GM12873 (cell line): ENCODE data around the gene ZNF469.

Experiments used
- CTCF ChIP-seq: IDR thresholded peaks from 2 replicates; pipeline ENCODE4 v1.5.1; 2012; ENCODE audit warnings: low read depth, mild to moderate bottlenecking, moderate library complexity, low read length, control low read depth; ENCODE audit not compliant: insufficient read depth; ENCODE audit errors: missing control alignments

Gene ZNF469

GRCh38 chr16:88427376-88427775 is 44.6 kb downstream of the ZNF469 start:
- TF ChIP-seq CTCF: no peak

GRCh38 chr16:88428156-88428555 is 45.4 kb downstream of the ZNF469 start:
- no peak for TF ChIP-seq CTCF

DNA sequence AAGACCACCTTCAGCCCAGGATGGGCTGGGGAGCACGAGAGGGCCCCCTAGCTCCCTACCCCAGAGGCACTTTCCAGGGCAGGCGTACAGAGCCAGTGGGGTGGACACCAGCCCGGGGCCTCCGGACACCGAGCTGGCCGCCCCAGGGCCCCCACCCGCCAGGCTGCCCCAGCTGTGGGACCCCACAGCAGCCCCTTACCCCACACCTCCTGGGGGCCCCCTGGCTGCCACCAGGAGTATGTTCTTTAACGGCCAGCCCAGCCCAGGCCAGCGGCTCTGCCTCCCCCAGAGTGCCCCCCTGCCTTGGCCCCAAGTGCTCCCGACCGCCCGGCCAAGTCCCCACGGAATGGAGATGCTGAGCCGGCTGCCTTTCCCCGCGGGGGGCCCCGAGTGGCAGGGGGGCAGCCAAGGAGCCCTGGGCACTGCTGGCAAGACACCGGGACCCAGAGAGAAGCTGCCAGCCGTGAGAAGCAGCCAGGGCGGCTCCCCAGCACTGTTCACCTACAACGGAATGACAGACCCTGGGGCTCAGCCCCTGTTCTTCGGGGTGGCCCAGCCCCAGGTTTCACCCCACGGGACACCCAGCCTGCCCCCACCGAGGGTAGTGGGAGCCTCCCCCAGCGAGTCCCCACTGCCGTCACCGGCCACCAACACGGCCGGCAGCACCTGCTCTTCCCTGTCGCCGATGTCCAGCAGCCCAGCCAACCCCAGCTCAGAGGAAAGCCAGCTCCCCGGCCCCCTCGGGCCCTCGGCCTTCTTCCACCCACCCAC is 46.0 kb downstream of the ZNF469 start:
- TF ChIP-seq CTCF: no peak

DNA sequence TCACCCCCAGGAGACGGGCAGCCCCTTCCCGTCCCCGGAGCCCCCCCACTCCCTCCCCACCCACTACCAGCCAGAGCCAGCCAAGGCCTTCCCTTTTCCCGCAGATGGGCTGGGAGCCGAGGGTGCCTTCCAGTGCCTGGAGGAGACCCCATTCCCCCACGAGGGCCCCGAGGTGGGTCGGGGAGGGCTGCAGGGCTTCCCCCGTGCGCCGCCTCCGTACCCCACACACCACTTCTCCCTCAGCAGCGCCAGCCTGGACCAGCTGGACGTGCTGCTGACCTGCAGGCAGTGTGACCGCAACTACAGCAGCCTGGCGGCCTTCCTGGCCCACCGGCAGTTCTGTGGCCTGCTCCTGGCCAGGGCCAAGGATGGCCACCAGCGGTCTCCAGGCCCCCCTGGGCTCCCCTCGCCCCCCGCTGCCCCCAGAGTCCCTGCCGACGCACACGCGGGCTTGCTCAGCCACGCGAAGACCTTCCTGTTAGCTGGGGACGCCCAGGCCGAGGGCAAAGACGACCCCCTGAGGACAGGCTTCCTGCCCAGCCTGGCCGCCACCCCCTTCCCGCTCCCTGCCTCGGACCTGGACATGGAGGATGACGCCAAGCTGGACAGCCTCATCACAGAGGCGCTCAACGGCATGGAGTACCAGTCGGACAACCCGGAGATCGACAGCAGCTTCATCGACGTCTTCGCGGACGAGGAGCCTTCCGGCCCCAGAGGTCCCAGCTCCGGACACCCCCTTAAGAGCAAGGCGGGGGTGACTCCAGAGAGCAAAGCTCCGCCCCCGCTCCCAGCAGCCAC is 46.8 kb downstream of the ZNF469 start:
- no peak for TF ChIP-seq CTCF

GRCh38 chr16:88430185-88430523 is 47.4 kb downstream of the ZNF469 start:
- no peak for TF ChIP-seq CTCF

DNA sequence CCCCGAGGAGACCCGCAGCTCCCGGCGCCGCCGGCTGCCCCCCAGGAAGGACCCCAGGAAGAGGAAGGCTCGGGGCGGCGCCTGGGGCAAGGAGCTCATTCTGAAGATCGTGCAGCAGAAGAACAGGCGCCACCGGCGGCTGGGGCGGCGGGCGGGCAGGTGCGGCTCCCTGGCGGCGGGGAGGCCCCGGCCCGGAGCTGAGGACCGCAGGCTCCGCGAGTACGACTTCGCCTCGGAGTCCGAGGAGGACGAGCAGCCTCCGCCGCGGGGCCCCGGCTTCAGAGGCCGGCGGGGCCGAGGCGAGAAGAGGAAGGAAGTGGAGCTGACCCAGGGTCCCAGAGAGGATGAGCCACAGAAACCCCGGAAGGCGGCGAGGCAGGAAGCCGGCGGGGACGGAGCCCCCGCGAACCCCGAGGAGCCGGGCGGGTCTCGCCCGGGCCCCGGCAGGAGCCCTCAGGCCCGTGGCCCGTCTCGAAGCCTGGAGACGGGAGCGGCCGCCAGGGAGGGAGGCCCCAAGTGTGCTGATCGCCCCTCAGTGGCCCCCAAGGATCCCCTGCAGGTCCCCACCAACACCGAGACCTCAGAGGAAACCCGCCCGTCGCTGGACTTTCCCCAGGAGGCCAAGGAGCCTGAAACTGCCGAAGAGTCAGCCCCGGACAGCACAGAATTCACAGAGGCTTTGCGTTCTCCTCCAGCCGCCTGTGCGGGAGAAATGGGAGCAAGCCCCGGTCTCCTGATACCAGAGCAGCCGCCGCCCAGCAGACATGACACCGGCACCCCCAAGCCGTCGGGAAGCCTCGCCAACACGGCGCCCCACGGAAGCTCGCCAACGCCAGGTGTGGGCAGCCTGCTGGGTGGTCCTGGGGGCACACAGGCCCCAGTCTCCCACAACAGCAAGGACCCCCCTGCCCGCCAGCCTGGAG is 48.0 kb downstream of the ZNF469 start:
- no peak for TF ChIP-seq CTCF

DNA sequence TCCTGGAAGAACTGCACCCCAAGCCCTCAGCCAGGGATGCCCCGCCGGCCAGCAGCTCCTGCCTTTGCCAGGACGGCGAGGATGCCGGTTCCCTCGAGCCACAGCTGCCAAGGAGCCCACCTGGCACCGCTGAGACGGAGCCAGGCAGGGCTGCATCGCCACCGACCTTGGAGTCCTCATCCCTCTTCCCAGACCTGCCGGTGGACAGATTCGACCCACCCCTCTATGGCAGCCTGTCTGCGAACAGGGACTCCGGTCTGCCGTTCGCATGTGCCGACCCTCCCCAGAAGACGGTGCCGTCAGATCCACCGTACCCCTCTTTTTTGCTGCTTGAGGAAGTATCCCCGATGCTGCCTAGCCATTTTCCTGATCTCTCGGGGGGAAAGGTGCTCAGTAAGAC is 48.9 kb downstream of the ZNF469 start:
- no peak for TF ChIP-seq CTCF
